NCI-H2196 (cell line): Measurements from ENCODE around the gene SMU1.

Experiments used
- DNase-seq: peaks from one replicate; lab custom pipeline; 2025; ENCODE audit not compliant: unreplicated experiment; lab: John Stamatoyannopoulos, UW

The SMU1 gene

DNA sequence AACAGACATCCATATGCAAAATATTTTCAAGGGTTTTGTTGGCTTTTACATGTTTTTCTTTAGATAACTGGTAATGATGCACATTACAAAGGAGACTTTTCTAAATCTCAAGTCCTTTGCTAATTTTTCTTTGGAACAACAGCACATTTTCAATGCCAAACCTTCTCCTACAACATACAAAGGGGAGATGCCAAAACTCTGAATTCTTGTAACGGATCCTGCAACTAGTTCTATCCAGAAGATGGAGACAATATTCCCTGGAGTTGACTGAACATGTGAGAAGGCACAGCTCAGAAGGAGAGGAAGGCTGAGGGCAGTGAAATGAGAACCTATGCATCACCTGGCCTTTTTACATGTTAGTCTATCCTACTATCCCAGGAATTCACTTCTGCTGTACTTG is 30.4 kb downstream of the SMU1 start:
- DNase-seq: no peak

DNA sequence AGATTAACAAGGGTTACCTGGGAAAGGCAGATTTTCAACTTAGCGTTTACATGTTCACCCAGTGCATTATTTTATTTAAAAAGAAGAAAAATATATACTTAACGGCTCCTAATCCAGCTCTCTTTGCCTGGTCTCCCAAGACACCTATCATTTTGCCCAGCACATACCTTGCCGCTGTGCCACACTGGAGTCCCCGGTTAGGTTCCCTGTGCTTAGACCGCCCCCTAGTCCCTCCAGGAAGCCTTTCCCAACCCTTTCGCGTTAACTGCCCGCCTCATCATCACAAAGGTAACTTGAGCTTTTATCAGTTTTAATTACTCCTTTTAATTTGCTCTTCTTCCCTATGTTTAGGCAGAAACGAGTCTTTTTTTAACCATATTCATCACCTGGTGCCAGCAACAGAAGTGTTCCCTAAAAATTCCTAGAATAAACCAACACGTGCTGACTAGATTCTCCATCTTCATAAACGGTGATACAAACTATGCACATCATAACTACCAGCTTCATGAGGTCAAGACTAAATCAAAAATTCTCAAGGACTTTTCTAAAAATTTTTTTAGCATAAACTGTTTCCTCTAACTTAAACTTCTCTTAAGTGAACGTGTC is 31.7 kb downstream of the SMU1 start:
- DNase-seq: peak; percentile 41

DNA sequence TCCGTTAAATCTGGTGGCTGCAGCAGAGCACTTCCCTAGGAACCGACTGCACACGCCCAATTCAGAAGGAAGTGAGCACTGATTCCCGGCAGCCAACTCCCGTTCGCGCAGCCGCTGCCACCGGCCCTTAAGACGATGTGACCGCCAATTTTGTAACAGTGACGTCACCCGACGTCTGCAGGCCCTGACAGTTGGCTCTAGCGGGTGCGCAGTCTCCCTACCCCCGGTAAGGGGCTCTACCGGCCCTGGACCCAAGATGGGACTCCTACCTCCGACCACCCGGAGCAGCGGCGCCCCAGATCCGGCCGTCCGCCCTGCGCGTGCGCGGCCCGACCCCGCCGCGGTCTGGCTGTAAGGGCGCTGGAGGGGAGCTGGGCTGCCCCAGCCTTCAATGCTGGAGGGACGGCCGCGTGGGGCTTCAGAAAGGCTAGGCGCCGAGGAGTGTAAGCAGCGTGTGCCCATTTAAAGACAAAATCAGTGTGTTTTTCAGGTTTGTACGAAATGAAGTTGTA is 32.3 kb downstream of the SMU1 start:
- DNase-seq: peak; percentile 86

DNA sequence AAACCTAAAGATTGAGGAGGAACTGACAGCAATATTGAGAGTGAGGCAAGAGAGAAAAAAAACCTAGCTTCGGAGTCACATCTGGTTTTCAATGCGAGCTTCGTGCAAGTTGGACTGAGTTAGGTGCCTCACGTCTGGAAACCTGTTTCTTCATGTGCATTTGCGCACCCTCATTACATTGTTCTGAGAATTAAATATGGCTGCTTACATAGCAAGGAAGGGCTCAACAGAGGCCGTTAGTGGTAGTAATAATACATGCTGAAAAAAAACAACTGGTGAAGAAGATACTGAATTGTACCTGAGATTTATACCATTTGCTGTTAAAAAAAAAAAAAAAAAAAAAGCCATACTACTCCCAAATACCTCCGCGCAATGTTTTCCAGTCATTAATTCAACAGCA is 32.8 kb downstream of the SMU1 start:
- no peak for DNase-seq

DNA sequence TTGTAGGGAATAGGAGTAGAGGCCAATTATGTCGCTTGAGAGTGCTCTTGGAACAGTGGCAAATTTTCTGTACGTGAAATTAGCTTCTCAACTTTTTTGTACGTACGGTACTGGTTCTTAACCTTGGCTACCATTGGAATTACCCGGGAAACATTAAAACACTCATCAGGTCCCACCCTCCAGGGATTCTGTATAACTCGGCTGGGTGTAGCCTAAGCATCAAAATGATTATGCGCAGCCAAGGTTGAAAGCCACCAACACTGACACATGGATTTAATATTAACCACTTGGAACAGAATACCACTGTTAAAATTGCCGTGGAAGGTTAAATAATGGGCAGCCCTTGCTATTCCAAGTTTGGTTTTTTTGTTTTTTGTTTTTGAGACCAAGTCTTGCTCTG is 34.0 kb downstream of the SMU1 start:
- no peak for DNase-seq

DNA sequence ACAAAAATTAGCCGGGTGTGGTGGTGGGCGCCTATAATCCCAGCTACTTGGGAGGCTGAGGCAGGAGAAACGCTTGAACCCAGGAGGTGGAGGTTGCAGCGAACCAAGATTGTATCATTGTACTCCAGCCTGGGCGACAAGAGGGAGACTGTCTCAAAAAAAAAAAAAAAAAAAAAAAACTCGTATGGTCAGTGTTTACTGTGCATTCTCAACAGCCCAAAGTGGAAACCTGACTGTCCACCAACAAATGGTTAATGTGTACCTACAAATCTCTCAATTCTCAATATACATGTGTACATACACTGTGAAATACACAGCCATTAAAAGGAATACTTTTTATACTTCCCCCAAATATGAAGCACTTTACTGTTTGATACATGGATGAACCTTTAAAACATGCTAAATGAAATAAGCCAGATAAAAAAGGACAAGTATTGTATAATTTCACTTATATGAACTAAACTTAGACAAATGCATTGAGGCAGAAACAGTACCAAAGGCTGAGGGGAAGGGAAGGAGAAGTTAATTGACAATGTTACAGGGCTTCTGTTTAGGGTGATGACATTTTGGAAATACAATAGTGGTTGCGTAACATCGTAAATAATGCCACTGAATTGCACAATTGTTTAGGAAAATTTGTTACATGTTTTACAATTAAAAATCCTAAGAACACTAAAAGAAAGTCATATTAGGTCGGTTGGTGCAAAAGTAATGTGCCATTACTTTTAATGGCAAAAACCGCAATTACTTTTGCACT is 34.9 kb downstream of the SMU1 start:
- DNase-seq: no peak

DNA sequence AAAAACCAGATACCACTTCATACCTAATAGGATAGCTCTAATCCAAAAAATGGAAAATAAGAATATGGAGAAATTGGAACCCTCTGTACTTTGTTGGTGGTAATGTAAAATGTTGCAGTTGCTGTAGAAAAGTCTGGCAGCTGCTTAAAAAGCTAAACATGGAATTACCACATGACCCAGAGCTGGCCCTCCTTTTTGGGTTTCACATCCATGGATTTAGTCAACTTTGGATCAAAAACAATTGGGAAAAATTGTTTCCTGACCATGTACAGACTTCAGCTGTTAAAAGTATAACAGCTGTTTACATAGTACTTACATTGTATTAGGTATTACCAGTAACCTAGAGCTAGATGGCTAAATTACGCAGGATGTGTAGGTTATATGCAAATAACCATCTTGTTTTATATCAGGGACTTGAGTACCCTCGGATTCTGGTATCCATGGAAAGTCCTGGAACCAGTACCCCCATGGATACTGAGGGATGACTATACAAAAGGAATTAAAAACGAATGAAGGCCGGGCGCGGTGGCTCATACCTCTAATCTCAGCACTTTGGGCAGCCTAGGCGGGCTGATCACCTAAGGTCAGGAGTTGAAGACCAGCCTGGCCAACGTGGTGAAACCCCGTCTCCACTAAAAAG is 35.6 kb downstream of the SMU1 start:
- DNase-seq: no peak

DNA sequence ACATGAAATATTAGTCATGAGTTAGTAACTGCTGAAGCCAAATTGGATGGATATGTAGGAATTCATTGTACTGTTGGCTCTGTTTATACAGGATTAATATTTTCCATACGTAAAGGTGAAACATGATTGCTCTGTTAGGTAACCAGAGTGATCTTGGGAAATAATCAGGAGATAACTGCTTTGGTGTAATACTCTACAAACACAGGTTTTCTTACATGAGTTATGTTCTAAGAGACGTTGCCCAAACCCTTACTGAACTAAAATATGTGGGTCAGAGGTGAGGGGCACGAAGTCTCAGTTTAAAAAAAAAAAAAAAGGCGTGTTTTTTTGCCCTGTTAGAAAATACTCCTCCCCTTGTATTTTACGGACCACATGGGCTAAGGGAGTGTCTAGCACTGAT is 43.6 kb downstream of the SMU1 start:
- no peak for DNase-seq

DNA sequence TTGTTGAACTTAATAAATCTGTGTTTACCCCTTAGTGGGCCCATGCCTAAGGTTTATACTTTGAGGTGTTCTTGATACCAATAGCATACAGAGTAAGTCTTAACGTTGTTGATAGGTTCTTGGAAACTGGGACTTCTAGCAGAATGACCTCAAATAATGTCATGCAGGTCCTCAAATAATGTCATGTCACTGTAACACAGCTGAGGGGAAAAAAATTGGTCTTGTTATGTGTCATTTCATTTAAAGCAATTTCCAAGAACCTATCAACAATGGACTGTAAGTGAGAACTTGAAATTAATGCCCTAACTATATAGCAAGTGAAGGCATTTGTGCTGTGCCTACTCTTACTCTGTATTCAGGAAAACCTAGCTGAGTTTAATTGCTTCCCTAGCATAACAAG is 44.2 kb downstream of the SMU1 start:
- no peak for DNase-seq

DNA sequence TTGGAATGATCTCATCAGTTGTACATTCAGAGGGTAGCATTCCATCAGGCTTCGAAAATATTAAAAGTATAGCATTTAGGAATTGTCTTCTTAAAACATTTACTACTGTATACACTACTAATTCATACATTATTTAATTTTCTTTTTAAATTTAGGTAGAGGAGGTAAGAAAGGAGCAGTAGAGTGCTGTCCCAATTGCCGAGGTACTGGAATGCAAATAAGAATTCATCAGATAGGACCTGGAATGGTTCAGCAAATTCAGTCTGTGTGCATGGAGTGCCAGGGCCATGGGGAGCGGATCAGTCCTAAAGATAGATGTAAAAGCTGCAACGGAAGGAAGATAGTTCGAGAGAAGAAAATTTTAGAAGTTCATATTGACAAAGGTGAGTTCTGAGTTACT is 46.2 kb downstream of the SMU1 start:
- DNase-seq: no peak

DNA sequence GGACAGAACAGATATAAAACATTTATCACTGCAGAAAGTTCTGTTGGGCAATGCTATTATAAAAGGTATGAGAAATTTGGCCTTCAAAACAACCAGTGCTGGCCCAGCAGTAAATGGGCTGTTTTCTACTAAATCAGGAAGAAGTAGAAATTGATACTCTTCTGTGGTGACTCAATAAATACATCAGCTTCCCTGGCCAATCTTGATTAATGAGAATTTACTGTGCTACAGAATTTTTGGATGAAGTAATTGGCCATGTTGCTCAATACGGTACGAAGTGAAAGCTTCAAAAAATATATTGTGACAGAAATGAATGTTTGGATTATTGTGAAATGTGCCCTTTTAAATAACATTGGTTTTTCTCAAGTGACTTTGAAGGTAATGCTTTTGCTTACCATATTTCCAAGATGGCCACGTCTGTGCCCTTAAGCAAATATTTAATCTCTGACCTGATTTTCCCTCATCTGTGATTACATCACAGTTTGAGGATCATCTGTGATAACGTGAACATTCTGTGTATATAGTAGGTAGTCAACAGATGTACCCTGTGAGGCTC is 47.2 kb downstream of the SMU1 start:
- no peak for DNase-seq

DNA sequence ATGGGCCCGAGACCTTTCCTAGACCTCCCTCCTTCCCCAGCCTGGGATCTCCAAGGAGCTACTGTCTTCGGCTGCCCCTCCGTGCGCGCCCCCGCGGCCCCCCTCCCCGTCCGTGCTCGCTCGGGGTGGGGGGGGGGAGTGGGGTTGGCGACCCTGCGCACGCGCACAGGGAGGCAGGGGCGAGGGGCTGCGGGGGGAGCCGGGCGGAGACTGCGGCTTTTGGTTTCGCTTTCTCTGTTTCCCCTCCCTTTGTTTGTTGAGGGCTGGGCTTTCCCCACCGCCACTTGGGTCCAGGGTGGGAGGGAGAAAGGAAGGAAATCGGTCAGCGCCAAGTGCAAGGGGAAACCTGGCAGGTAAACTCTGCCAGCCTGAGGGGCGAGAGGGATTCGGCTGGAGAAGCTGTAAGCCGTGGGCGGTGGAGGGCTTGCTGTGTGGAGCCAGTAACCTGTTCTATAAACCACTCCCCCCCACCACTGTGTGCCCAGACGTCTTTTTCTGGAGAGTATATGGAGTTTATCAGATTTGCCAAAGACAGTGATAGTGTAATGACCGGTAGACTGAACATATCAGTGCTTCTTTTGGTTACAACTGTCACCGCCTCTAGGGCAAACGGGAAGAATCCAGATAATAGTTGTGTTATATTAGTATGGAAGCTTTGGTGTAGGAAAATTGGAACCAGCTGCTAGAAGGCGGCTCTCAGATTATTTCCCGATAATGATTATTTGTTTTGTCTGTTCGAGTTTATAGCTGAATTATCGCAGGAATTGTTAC is 50.7 kb downstream of the SMU1 start:
- peak; percentile 66 for DNase-seq

DNA sequence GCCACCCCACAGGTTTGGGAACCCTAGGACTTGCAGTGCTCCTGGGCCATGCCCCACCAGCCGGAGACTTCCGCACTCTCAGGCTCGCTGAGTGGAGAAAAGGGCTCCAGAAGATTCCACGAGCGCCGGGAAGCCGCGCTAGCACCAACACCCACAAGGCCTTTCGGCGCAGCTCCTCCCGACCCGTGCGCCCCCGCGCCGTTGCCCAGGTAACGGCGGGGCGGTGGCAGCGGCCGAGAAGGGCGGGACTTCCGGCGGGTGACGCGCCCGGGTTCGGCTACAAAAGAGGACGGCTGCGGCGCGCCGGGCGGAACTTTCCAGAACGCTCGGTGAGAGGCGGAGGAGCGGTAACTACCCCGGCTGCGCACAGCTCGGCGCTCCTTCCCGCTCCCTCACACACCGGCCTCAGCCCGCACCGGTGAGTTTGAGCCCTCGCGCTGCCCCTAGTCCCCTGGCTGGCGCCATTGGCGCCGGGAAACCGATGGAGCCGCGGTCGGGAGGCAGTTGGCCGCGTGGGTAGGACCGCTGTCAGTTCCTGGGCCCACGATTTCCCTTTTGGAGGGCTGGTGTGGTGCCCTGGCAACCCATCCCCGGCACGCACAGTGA is 51.4 kb downstream of the SMU1 start, which contains the start of gene DNAJA1:
Gene DNAJA1 (plus strand): TSS at position 308 of the 606 bp plus-strand sequence. CDS start 1,212 bp downstream, outside the sequence.
- peak; percentile 96 for DNase-seq

DNA sequence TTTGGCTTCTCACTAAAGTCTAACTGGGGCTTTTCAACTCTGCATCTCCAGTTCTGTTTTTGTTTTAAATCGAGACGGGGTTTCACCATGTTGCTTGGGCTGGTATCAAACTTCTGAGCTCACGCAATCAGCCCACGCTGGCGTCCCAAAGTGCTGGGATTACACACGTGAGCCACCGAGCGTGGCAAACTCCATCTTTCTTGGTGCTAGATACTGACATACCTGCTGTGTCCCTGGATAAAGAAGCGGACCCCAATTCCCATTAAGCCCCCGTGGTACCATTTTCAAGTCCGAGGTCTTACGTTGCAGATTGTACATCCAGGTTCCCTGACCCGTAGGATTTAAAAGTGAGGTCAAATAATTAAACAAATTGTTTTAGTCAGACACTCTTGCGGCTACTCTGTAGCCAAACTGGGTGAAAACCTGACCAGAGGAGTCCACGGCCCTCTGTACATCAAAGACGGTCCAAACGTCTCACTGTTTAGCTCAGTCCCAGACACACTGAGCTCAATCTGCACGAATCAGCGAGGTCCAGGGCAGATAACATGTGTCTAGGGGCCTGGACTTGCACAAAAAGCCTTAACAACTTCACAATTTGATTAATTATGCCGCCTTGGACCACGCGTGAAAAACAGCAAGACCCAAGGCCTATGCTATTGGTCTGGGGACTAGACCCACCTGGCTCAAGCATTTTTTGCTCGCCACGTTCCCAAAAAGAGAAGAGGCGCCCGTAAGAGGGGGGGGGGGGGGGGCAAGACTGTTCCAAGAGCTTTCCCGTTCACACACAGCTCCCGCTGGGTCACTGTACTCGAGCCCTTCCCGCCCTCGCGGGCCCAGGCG is 52.1 kb downstream of the SMU1 start:
- DNase-seq: peak; percentile 35

DNA sequence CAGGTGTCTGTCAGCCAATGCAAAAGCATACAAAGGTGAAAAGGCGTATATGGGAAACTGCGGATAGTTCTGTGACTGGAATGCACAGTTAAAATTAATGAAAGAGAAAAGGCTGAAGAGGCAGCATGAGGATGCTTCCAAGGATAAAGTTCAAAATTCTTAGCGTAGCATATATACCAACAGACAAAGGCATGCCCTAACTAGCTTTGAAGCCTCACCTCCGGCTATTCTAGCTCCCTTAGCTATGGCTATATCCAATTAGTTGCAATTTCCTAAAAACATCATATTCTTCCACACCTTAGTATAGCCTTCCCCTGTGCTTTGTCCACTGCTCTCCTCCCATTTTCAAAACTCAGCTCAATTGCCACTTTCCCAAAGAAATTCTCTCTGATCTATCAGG is 52.8 kb downstream of the SMU1 start:
- DNase-seq: no peak

DNA sequence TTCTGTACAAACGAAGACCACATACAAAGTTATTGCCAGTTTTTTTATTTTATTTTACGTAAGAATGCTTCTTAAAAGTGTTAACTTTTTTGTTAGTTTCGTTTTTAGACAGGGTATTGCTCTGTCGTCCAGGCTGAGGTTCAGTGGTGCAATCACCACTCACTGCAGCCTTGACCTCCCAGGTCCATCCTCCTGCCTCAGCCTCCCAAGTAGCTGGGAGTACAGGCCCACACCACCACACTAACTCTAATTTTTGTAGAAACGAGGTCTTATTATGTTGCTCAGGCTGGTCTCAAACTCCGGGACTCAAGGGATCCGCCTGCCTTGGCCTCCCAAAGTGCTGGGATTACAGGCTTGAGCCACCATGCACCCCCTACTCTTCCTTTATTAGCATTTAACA is 53.7 kb downstream of the SMU1 start:
- DNase-seq: no peak

DNA sequence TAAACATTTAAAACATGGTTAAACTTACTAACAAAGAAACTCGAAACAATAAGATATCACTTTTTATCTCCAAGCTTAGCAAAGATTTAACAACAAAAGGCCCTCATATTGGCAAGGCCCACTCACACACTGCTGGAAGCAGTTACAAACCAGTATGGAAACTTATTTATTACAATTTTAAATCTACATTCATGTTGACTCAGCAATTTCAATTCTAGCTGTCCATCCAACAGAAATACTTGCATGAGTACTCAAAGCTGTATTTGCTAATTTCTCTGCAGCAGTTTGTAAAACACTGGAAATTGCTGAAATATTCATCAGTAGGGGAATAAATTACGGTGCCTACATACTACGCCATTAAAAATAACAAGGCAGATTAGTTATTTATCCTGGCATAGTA is 54.2 kb downstream of the SMU1 start:
- DNase-seq: no peak

DNA sequence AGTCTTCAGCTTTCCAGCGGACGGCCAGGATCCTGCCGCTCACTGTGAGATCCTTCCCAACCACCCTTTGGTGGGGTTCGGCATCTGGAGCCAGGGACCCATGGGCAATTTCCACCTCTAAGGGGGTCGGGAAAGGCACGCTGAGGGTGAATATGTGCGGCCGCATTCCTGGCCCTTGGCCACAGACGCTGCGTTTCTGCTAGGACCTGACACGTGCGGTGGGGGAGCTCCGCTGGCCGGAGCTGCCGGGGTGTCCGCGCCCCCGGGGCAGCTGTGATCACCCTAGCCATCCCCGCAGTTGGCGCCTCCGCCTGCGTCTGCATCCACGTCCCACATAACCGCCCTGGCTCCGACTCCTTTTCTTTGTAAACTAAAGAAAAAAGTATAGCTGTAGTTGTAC is 56.7 kb downstream of the SMU1 start:
- no peak for DNase-seq

DNA sequence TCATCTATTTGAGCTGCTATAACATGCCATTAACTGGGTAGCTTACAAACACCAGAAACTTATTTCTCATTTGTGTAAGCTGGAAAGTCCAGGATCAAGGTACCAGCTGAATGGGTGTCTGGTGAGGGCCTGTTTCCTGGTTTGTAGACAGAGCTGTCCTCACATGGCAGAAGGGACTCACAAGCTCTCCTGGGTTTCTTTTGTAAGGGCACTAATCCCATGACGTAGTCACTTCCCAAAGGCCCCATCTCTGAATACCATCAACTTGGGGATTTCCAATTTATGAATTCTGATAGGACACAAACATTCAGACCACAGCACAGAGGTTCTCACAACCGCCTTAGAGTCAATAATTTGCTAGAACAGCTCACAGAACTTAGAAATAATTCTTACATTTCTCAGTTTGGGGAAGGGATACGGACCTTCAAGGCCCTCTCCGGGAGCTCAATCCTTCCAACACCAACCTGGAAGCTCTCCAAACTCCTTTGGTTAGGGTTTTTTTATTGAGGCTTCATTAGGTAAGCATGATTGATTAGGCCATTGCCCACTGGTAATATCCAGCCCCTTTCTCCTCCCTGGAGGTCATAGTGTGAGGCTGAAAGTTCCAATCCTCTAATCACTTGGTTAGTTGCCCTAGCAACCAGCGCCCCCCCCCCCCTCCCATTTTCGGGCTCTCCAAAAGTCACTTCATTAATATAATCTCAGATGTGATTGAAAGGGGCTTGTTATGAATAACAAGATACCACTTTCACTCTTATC is 59.0 kb downstream of the SMU1 start:
- no peak for DNase-seq
